ENCODE data around the gene CCSAP.

DNA sequence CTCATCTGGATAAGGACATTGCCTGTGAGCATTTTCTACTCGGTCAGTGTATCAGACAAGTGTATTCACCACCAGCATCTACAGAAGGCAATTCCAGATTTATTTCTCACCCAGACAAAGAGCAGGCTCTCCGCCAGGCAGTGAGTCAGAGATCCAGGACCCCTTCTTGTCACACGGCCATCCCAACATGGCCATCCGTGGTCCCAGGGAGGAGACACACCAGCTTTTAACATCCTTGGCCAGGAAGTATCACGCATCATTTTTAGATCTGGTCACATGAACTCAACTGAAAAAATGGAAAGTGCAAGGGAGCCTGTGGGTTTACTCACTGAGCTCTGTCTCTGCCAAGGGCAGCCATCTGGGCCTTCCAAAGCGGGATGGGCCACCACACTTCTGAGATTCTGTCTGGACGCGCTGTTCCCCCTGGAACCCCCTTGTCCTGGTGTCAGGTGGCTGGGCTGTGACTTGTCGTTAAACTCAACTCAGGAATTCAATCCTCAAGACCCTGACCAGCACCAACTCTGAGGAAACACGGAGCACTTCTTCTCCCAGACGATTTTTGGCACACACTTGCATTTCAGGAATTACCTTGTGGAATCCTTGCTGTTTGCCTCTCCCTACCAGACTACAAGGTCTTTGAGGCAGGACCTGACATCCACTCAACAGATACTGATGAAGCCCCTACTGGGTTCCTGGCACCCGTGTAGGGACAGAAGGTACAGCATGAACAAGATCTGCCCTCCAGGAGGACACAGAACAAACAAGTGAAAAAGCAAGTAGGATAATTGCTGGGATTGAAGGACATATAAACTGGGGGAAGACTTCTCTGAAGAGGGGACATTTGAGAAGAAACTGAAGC, 21.6 kb upstream of the CCSAP start:
- no peak for TF ChIP-seq GATA2 (IDR thresholded peaks at IDR 0.05; ENCODE audit: low read depth, low read length)
- TF ChIP-seq GATA3 (IDR thresholded peaks at IDR 0.05; ENCODE audit: low read depth, low read length) = no peak

Data from SH-SY5Y (cell line).